K562 (cell line): ENCODE data around the gene MCL1. TPM values are rescaled to one million over a fixed set of nuclear protein-coding genes. Genes with fewer than 3 reads are reported as not detected.

Experiments
- ATAC-seq: fragments of 200-7000 bp; cut with Tn5 transposase; 3 replicates; pipeline ENCODE4 v1.9.1; 2020; ENCODE audit warnings: moderate library complexity
- BruUV-seq: library from RNA; stranded (reverse); fragments of 400-500 nt; replicated peaks from 2 replicates; lab custom pipeline; 2021; lab: Mats Ljungman, UMichigan
- CTCF ChIA-PET: fragments of 300-600 bp; formaldehyde crosslinking; extraction: SDS; loops from one replicate; lab custom pipeline; 2021; ENCODE audit warnings: low intra/inter-chr PET ratio; lab: Yijun Ruan, JAX
- POLR2A ChIA-PET: fragments of 300-600, 350-650 bp; sonication (Branson Sonifier 250); formaldehyde crosslinking; extraction: SDS; loops from one replicate; lab custom pipeline; 2021; ENCODE audit warnings: antibody characterized with exemption, inconsistent platforms; lab: Yijun Ruan, JAX
- DNase-seq, 4 experiments: peaks; one replicate each; pipeline versions ENCODE4 v3.0.0 to v3.0.0-alpha.2; 2011 to 2018; ENCODE audit warnings: low spot score in 3 of 4, mixed read lengths in 3 of 4; ENCODE audit errors: extremely low read depth in 1 of 4
- FAIRE-seq: peaks from 2 replicates; lab custom pipeline; 2011; peaks lifted over from hg19 to GRCh38; lab: Jason Lieb, UNC
- H2AFZ ChIP-seq: 2 replicates; pipeline ENCODE4 v1.6.0; 2011; ENCODE audit warnings: low read depth, low read length, control low read depth, inconsistent platforms
- H3K27ac ChIP-seq: fragments of 200-600 bp; 3 replicates; pipeline ENCODE4 v1.8.0; 2011; ENCODE audit warnings: low read depth, mild to moderate bottlenecking, control low read depth, inconsistent platforms, low read length, moderate library complexity, mixed read lengths; ENCODE audit errors: extremely low read depth
- H3K27me3 ChIP-seq, 2 experiments: fragments of 300-600 bp in 1 of 2; 2 replicates in 1 of 2; 3 replicates in 1 of 2; pipeline versions ENCODE4 v1.6.0 to v1.8.0; 2011; ENCODE audit warnings: inconsistent platforms in 2 of 2, low read length in 2 of 2, mild to moderate bottlenecking in 1 of 2, mixed read lengths in 1 of 2, moderate library complexity in 1 of 2; ENCODE audit not compliant: control insufficient read depth in 2 of 2, insufficient read depth in 2 of 2
- H3K36me3 ChIP-seq: fragments of 300-600 bp; 3 replicates; pipeline ENCODE4 v1.8.0; 2011; ENCODE audit warnings: mild to moderate bottlenecking, low read length, inconsistent platforms; ENCODE audit not compliant: control insufficient read depth, insufficient read depth
- H3K4me1 ChIP-seq, 2 experiments: fragments of 200-600 bp in 1 of 2; replicated peaks in 1 of 2; 2 replicates in 1 of 2; 3 replicates in 1 of 2; pipeline versions ENCODE4 v1.5.1 to v1.8.0; 2011; ENCODE audit warnings: inconsistent platforms in 2 of 2, low read length in 2 of 2, mild to moderate bottlenecking in 1 of 2, mixed read lengths in 1 of 2, moderate library complexity in 1 of 2; ENCODE audit not compliant: control insufficient read depth in 2 of 2, insufficient read depth in 2 of 2
- H3K4me2 ChIP-seq: 2 replicates; pipeline ENCODE4 v1.6.1; 2011; ENCODE audit warnings: low read length, control low read depth, inconsistent platforms, mixed read lengths; ENCODE audit not compliant: insufficient read depth
- H3K4me3 ChIP-seq: fragments of 200-600 bp; sonication (generic), shearing (Covaris generic); 2 replicates; pipeline ENCODE4 v1.5.1; 2016; ENCODE audit warnings: control low read depth, inconsistent platforms
- H3K79me2 ChIP-seq: fragments of 200-600 bp; 3 replicates; pipeline ENCODE4 v1.8.0; 2011; ENCODE audit warnings: low read length, inconsistent platforms; ENCODE audit not compliant: control insufficient read depth, insufficient read depth
- H3K9ac ChIP-seq, 2 experiments: 2 replicates each; pipeline versions ENCODE4 v1.6.0 to v1.6.1; 2011; ENCODE audit warnings: low read depth in 2 of 2, low read length in 2 of 2, control low read depth in 1 of 2, inconsistent platforms in 1 of 2, mild to moderate bottlenecking in 1 of 2, mixed read lengths in 1 of 2; ENCODE audit not compliant: insufficient read depth in 1 of 2
- H3K9me1 ChIP-seq: one replicate; pipeline ENCODE4 v1.6.0; 2011; ENCODE audit warnings: inconsistent platforms, mild to moderate bottlenecking, low read length, moderate library complexity; ENCODE audit not compliant: control insufficient read depth, insufficient read depth
- H3K9me3 ChIP-seq: replicated peaks from 2 replicates; pipeline ENCODE4 v1.5.1; 2011; ENCODE audit warnings: low read depth, low read length, inconsistent platforms; ENCODE audit not compliant: control insufficient read depth, insufficient read depth
- H4K20me1 ChIP-seq: replicated peaks from 2 replicates; pipeline ENCODE4 v1.6.1; 2011; ENCODE audit warnings: low read length, inconsistent platforms, mixed read lengths; ENCODE audit not compliant: control insufficient read depth, insufficient read depth
- CTBP1 ChIP-seq: fragments of 450-650 bp; IDR thresholded peaks from 2 replicates; pipeline ENCODE4 v1.6.1; 2016; ENCODE audit warnings: borderline replicate concordance
- ELF4 ChIP-seq: fragments of 450-650 bp; formaldehyde crosslinking; IDR thresholded peaks from 2 replicates; pipeline ENCODE4 v1.4.0; 2022; ENCODE audit warnings: missing genetic modification characterization
- NR1H2 ChIP-seq: sonication (generic); formaldehyde crosslinking; IDR thresholded peaks from 2 replicates; pipeline ENCODE4 v1.4.0; 2020; ENCODE audit warnings: mild to moderate bottlenecking, missing genetic modification reagents
- POLR3A ChIP-seq: IDR thresholded peaks from 2 replicates; pipeline ENCODE4 v1.6.1; 2011; ENCODE audit warnings: borderline replicate concordance, mild to moderate bottlenecking, moderate library complexity; ENCODE audit not compliant: insufficient read length, insufficient read depth; ENCODE audit errors: extremely low read depth
- RBM39 ChIP-seq: fragments of 200-400 bp; formaldehyde crosslinking; optimal IDR thresholded peaks from 2 replicates; pipeline ENCODE3; 2018; ENCODE audit warnings: low read depth, low read length
- WGBS: fragments of 100-300 bp; shearing (Covaris generic); methylation state at CpG from one replicate; pipeline ENCODE4 v1.1.6; 2016; ENCODE audit warnings: low coverage, mixed read lengths; ENCODE audit not compliant: insufficient coverage; ENCODE audit errors: missing lambda C conversion rate; 5-methylcytosine and 5-hydroxymethylcytosine counted together
- in situ Hi-C: fragments of 300-500 bp; cut with MboI; formaldehyde crosslinking; loops from 4 replicates; pipeline ENCODE4 v1.15.0; 2018; ENCODE audit warnings: inconsistent platforms, mixed read lengths
- intact Hi-C: fragments of 100-400 bp; cut with micrococcal nuclease; formaldehyde crosslinking; loops from 2 replicates; pipeline ENCODE4 v1.14.2; 2022
- polyA plus RNA-seq, 8 experiments: library from polyadenylated mRNA; depleted of rRNA in 4 of 8; stranded (reverse) in 5 of 8; unstranded in 3 of 8; fragments of >200 nt; fragmentation: Nextera tagmentation in 2 of 8; fragmentation: Illumina TruSeq in 1 of 8; extraction: Ambion mirVana in 2 of 8; extraction: Trizol in 1 of 8; gene quantifications; 2 replicates each; pipeline versions ENCODE4 v1.2.1 to v1.2.3, GENCODE V29; 2011 to 2014; ENCODE audit warnings: inconsistent platforms in 1 of 8, missing spikeins in 1 of 8
- total RNA-seq, 7 experiments: library from RNA; depleted of rRNA in 6 of 7; stranded (reverse); fragments of >200 nt in 6 of 7; fragmentation: Illumina TruSeq in 2 of 7; extraction: Trizol in 2 of 7; gene quantifications; 2 replicates each; pipeline versions ENCODE4 v1.2.1 to v1.2.3, GENCODE V29; 2011 to 2021; ENCODE audit warnings: low replicate concordance in 1 of 7
- TF ChIP-seq, protein P1 (sequence below): fragments of 450-650 bp; IDR thresholded peaks from 2 replicates; pipeline ENCODE4 v1.7.0; 2016; ENCODE audit warnings: borderline replicate concordance

MCL1 gene
- total and polyA plus RNA-seq, 9 of the 15 experiments (the other 6 are each of a cell fraction or from before 2014, with no cell fraction given): 27.1 to 224 (median 138) TPM

DNA sequence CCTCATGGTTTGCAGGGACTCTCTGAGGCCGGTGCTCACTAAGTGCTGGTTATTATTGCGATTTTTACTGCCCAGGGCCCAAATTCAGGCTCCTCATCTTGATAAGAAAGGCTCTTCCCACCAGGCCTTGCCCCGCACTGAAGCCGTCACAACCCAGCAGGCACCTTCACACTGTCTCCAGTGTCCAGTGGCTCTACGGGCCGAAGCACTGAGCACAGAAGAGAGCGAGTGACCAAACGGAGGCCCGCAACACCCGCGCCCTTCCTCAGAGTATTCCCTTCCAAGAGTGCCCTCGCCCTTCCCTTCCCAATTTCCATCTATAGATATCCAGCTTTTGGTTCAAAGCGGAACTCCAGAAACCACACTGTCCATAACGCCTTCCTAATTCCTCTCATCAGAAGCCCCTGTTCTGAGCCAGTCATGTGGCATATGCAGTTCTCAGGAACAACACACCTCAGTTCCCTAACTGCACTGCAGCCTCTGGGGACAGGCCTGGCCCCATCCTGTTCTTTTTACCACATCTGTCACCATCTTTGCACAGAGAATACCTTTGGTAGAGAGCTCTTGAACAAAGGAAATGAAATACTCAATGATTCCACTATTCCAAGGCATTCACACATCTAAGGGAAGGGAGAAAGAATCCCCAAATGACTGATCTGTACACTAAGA lies 48.8 kb downstream of the MCL1 start:
- 81% methylated on average over 14 of the region's 14 CpGs for WGBS
- Histone ChIP-seq H3K27ac (no peak overlapping the region), H4K20me1 (no peaks in the 10 kb centered on the region), H3K9me3 (no peaks in the 10 kb centered on the region), H3K4me1 (peaks cover 6 to 13% of the 10 kb centered on the region in 2 experiments; a peak in 4 of 5 replicates), H3K36me3 (no peaks in the 10 kb centered on the region), H3K9me1 (no peaks in the 10 kb centered on the region), H3K9ac (peak overlapping the region in 1 of 2 experiments; percentile 12; a peak in 1 of 4 replicates), H3K4me2 (no peak overlapping the region), H2AFZ (no peak overlapping the region), H3K27me3 (no peaks in the 10 kb centered on the region), H3K4me3 (no peak overlapping the region), H3K79me2 (no peaks in the 10 kb centered on the region)
- DNase-seq: no peak
- no peak for ATAC-seq
- no peak for TF ChIP-seq NR1H2
- TF ChIP-seq CTBP1: no peak
- no peak for TF ChIP-seq ELF4 (CRISPR knock-in tag)
- no peak for TF ChIP-seq RBM39
- TF ChIP-seq POLR3A: no peak
- TF ChIP-seq, protein P1, sequence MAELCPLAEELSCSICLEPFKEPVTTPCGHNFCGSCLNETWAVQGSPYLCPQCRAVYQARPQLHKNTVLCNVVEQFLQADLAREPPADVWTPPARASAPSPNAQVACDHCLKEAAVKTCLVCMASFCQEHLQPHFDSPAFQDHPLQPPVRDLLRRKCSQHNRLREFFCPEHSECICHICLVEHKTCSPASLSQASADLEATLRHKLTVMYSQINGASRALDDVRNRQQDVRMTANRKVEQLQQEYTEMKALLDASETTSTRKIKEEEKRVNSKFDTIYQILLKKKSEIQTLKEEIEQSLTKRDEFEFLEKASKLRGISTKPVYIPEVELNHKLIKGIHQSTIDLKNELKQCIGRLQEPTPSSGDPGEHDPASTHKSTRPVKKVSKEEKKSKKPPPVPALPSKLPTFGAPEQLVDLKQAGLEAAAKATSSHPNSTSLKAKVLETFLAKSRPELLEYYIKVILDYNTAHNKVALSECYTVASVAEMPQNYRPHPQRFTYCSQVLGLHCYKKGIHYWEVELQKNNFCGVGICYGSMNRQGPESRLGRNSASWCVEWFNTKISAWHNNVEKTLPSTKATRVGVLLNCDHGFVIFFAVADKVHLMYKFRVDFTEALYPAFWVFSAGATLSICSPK: no peak
- ChIA-PET POLR2A (interaction anchor here (2.9 kb wide), 1 partner anchor 15 kb away, joined by 17 read pairs; the partner anchor contains the start of gene FALEC), CTCF (interaction anchor here (0.8 kb wide), 1 partner anchor 67 kb away, joined by 4 read pairs; no protein-coding TSS in a partner anchor)
- in situ Hi-C loops (no loop called here), intact Hi-C loops (no loop called here)
- no TSS peak for BruUV-seq
- peak; percentile 11 for FAIRE-seq
